Natural killer cell (primary cell): ENCODE data around the gene OR10S1. TPM values are rescaled to one million over a fixed set of nuclear protein-coding genes. Genes with fewer than 3 reads are reported as not detected.

ENCODE experiments used
- ATAC-seq, 3 donors: fragments of 150-1000 bp in 2 of 3; fragments of 200-7000 bp in 1 of 3; cut with Tn5 transposase; 1 replicate in 1 of 3; 2 replicates in 2 of 3; pipeline ENCODE4 v1.10.0; 2021; ENCODE audit warnings: mild to moderate bottlenecking in 2 of 3, moderate library complexity in 2 of 3
- DNase-seq, 2 donors: peaks; one replicate each; pipeline versions ENCODE4 v3.0.0 to v3.0.0-alpha.2; 2013 to 2021; ENCODE audit warnings: mixed read lengths in 1 of 2
- H3K27ac ChIP-seq: one replicate; pipeline ENCODE4 v1.5.1; 2013; ENCODE audit warnings: mild to moderate bottlenecking, low read length
- H3K27me3 ChIP-seq: one replicate; pipeline ENCODE4 v1.6.1; 2013; ENCODE audit warnings: low read length; ENCODE audit not compliant: control insufficient read depth, insufficient read depth
- H3K36me3 ChIP-seq: one replicate; pipeline ENCODE4 v1.6.1; 2013; ENCODE audit warnings: low read length; ENCODE audit not compliant: control insufficient read depth, insufficient read depth
- H3K4me1 ChIP-seq: one replicate; pipeline ENCODE4 v1.6.1; 2013; ENCODE audit warnings: low read length; ENCODE audit not compliant: control insufficient read depth, insufficient read depth
- H3K4me3 ChIP-seq: one replicate; pipeline ENCODE4 v1.5.1; 2013; ENCODE audit warnings: low read length
- H3K9me3 ChIP-seq: one replicate; pipeline ENCODE4 v1.6.1; 2013; ENCODE audit warnings: low read length; ENCODE audit not compliant: control insufficient read depth, insufficient read depth
- H3K27ac Mint-ChIP-seq, 2 donors: one replicate each; pipeline ENCODE4 v1.8.0; 2022; ENCODE audit warnings: mild to moderate bottlenecking in 2 of 2, mixed read lengths in 2 of 2, moderate library complexity in 1 of 2
- H3K27me3 Mint-ChIP-seq, 2 donors: one replicate each; pipeline ENCODE4 v1.8.0; 2022; ENCODE audit warnings: low read depth in 2 of 2, mixed read lengths in 2 of 2
- H3K36me3 Mint-ChIP-seq: one replicate; pipeline ENCODE4 v1.8.0; 2022; ENCODE audit warnings: mixed read lengths
- H3K4me1 Mint-ChIP-seq, 2 donors: one replicate each; pipeline ENCODE4 v1.8.0; 2022; ENCODE audit warnings: mixed read lengths in 2 of 2
- H3K4me3 Mint-ChIP-seq: one replicate; pipeline ENCODE4 v1.8.0; 2022; ENCODE audit warnings: mild to moderate bottlenecking, moderate library complexity, mixed read lengths
- H3K9me3 Mint-ChIP-seq, 2 donors: one replicate each; pipeline ENCODE4 v1.8.0; 2022; ENCODE audit warnings: mixed read lengths in 2 of 2
- WGBS: methylation state at CpG from one replicate; pipeline ENCODE4 v1.1.7; 2013; ENCODE audit warnings: missing lambda C conversion rate; ENCODE audit not compliant: insufficient coverage; 5-methylcytosine and 5-hydroxymethylcytosine counted together
- intact Hi-C: fragments of 100-400 bp; cut with micrococcal nuclease; formaldehyde crosslinking; loops from one replicate; pipeline ENCODE4 v1.14.2; 2022
- total RNA-seq, 4 donors: library from RNA; stranded (reverse); fragments of 120-200 nt in 1 of 4; gene quantifications; one replicate each; pipeline versions ENCODE4 v1.2.3 to v1.2.4, GENCODE V29; 2013 to 2022
- TF ChIP-seq, protein P1 (sequence below): fragments of 200-600 bp; IDR thresholded peaks from one replicate; pipeline ENCODE4 v1.8.0; 2022; ENCODE audit warnings: antibody characterized with exemption

Gene OR10S1
- total RNA-seq, 3 donors from 2014 or later (not counting 1 experiment from before 2014, with no cell fraction given), result not detected

DNA sequence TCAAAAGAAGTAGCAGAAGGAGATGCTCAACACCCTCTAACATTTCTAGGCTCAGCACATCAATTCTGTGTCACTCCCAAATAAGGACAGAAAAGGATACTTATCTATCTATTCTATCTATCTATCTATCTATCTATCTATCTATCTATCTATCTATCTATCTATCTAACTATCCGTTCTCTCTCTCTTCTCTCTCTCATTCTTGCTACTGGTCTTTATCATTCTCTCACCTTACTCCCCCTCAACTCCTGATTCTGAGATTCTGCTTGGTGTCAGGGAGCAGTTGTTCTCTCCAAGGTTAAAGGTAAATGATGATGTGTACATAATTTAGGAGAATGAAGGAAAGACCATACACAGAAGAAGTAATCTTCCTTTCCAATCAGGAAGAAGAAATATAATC, 17.5 kb upstream of the OR10S1 start, which contains the start of gene OR10G6:
TSS of gene OR10G6 (minus strand) at position 43 of the 400 bp plus-strand sequence. CDS start at position 43, 0 bp downstream.
- Histone ChIP-seq H3K4me3 (no peak within 1 kb of the TSS), H3K27me3 (no peaks in the 10 kb centered on the region), H3K4me1 (no peaks in the 10 kb centered on the region), H3K9me3 (no peaks in the 10 kb centered on the region), H3K27ac (no peak within 1 kb of the TSS), H3K36me3 (no peaks in the 10 kb centered on the region)
- TF ChIP-seq, protein P1, sequence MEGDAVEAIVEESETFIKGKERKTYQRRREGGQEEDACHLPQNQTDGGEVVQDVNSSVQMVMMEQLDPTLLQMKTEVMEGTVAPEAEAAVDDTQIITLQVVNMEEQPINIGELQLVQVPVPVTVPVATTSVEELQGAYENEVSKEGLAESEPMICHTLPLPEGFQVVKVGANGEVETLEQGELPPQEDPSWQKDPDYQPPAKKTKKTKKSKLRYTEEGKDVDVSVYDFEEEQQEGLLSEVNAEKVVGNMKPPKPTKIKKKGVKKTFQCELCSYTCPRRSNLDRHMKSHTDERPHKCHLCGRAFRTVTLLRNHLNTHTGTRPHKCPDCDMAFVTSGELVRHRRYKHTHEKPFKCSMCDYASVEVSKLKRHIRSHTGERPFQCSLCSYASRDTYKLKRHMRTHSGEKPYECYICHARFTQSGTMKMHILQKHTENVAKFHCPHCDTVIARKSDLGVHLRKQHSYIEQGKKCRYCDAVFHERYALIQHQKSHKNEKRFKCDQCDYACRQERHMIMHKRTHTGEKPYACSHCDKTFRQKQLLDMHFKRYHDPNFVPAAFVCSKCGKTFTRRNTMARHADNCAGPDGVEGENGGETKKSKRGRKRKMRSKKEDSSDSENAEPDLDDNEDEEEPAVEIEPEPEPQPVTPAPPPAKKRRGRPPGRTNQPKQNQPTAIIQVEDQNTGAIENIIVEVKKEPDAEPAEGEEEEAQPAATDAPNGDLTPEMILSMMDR, result no peak
- Mint-ChIP-seq H3K4me1 (no peaks in the 10 kb centered on the region), H3K36me3 (no peaks in the 10 kb centered on the region), H3K9me3 (no peaks in the 10 kb centered on the region), H3K27ac (no peak within 1 kb of the TSS), H3K27me3 (peaks cover 0 to 3% of the 10 kb centered on the region in 2 donors), H3K4me3 (no peak within 1 kb of the TSS)
- 71% methylated on average over 1 of the region's 1 CpG for WGBS
- intact Hi-C loops, result no loop called here
- DNase-seq, result no peak
- no peak for ATAC-seq

DNA sequence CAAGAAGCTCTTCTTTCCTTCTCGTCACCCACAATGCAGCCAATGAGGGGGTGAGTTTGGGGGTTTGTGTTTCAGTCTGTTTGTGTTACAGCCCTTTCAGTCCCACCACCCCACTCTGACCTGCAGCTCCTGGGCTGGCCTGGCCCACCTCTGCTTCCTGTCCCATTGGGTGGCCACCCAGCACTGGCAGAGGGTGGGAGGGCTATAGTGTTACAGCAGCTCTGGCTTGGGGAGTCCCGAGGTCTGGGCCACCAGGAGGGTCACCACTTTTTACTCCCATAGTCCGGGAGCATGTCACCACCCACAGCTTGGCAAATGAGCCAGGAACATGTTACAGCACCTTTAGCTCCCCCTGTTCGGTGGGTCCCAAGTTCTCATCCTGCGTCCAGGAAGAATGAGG, 1.7 kb upstream of the OR10S1 start:
- TF ChIP-seq, protein P1, result no peak
- Histone ChIP-seq H3K4me3 (no peak overlapping the region), H3K27me3 (no peaks in the 10 kb centered on the region), H3K27ac (no peak overlapping the region), H3K9me3 (no peaks in the 10 kb centered on the region), H3K4me1 (no peaks in the 10 kb centered on the region), H3K36me3 (no peaks in the 10 kb centered on the region)
- H3K9me3 Mint-ChIP-seq, result peaks cover 16% of the 10 kb centered on the region in 2 donors
- H3K4me3 Mint-ChIP-seq, result no peak overlapping the region
- intact Hi-C loops, result no loop called here
- ATAC-seq (no peak), DNase-seq (no peak)
- 87% methylated on average over 4 of the region's 5 CpGs for WGBS
- H3K27ac Mint-ChIP-seq, result no peak overlapping the region
- no peaks in the 10 kb centered on the region for H3K4me1 Mint-ChIP-seq
- no peaks in the 10 kb centered on the region for H3K36me3 Mint-ChIP-seq
- peaks cover 0 to 2% of the 10 kb centered on the region in 2 donors for H3K27me3 Mint-ChIP-seq

DNA sequence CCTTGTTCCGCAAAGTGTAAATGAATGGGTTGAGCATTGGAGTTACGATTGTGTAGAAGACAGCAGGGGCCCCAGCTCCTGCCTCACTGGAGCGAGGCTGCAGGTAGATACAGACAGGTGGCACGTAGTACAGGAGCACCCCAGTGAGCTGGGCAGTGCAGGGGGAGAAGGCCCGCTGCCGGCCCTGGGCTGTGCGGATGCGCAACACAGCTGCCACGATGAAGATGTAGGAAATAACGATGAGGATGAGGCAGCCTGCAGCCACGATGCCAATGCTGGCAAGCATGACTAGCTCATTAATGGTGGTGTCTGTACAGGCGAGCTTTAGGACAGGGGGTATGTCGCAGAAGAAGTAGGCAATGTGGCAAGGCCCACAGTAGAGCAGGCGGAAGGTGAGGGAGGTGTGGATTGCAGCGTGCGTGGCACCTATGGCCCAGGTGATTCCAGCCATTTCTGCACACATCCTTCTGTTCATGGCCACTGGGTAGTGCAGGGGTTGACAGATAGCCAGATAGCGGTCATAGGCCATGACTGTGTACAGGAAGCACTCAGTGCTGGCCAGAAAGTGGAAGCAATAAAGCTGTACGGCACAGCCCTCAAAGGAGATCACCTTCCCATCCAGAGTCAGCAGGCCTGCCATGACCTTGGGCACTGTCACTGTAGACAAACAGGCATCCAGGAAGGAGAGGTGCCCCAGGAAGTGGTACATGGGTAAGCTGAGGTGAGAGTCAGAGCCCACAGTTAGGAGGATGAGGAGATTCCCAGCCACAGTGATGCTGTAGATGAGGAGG, 616 bp downstream of the OR10S1 start:
- Mint-ChIP-seq H3K27me3 (peaks cover 0 to under 1% of the 10 kb centered on the region in 2 donors), H3K9me3 (peaks cover 4% of the 10 kb centered on the region in 2 donors), H3K4me1 (no peaks in the 10 kb centered on the region), H3K4me3 (no peak overlapping the region), H3K36me3 (no peaks in the 10 kb centered on the region), H3K27ac (no peak overlapping the region)
- no peaks in the 10 kb centered on the region for H3K4me1 ChIP-seq
- WGBS, result 92% methylated on average over 18 of the region's 18 CpGs
- DNase-seq (no peak), ATAC-seq (no peak)
- H3K4me3 ChIP-seq, result no peak overlapping the region
- H3K27ac ChIP-seq, result no peak overlapping the region
- no peaks in the 10 kb centered on the region for H3K27me3 ChIP-seq
- H3K36me3 ChIP-seq, result no peaks in the 10 kb centered on the region
- TF ChIP-seq, protein P1, result no peak
- H3K9me3 ChIP-seq, result no peaks in the 10 kb centered on the region
- intact Hi-C loops, result no loop called here

DNA sequence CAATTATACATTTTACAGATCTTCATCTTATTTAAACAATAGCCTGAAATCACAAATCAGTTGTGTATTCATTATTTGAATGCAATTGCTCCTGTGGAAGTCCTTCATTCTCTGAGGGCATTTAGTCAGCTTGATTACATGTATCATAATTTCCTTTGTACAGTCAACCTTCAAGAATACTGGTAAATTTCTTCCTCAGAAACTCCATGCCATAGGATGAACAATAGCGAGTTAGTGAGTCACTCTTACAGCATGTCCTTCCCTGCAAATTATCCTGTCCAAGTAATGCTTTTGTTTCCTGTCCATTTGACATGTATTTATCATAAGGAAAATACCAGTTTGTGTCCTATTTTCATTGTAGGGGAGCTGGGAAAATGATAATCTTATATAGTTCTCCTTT, 3.8 kb downstream of the OR10S1 start:
- Mint-ChIP-seq H3K27ac (no peak overlapping the region), H3K4me3 (no peak overlapping the region), H3K4me1 (no peaks in the 10 kb centered on the region), H3K9me3 (peaks cover 3 to 7% of the 10 kb centered on the region in 2 donors), H3K27me3 (no peaks in the 10 kb centered on the region), H3K36me3 (no peaks in the 10 kb centered on the region)
- intact Hi-C loops, result no loop called here
- DNase-seq, result no peak
- Histone ChIP-seq H3K27ac (no peak overlapping the region), H3K4me1 (no peaks in the 10 kb centered on the region), H3K9me3 (no peaks in the 10 kb centered on the region), H3K36me3 (no peaks in the 10 kb centered on the region), H3K27me3 (no peaks in the 10 kb centered on the region), H3K4me3 (no peak overlapping the region)
- 83% methylated on average over 1 of the region's 1 CpG for WGBS
- no peak for ATAC-seq
- TF ChIP-seq, protein P1, result no peak
